AG10803 (cell line): ENCODE results near the gene SYDE1.

ENCODE experiments used
- DNase-seq: peaks from one replicate; pipeline ENCODE4 v3.0.0; 2010; ENCODE audit warnings: low read depth
- H3K4me3 ChIP-seq: 2 replicates; pipeline ENCODE4 v1.5.1; 2011; ENCODE audit warnings: mild to moderate bottlenecking, low read length, control low read depth
- CTCF ChIP-seq: conservative IDR thresholded peaks from 2 replicates; pipeline ENCODE4 v1.5.1; 2011; ENCODE audit warnings: mild to moderate bottlenecking, low read length, control low read depth, inconsistent platforms

SYDE1 gene

GRCh38 chr19:15129856-15130585, 22.8 kb downstream of the SYDE1 start:
- H3K4me3 ChIP-seq = no peak overlapping the region
- DNase-seq = no peak
- TF ChIP-seq CTCF = no peak

GRCh38 chr19:15136234-15136954, 29.2 kb downstream of the SYDE1 start:
- no peak overlapping the region for H3K4me3 ChIP-seq
- no peak for TF ChIP-seq CTCF

GRCh38 chr19:15137777-15138176, 30.6 kb downstream of the SYDE1 start:
- TF ChIP-seq CTCF = no peak
- no peak overlapping the region for H3K4me3 ChIP-seq
- peak; percentile 37 for DNase-seq

More at GRCh38 chr19:15136234-15136954, 29.2 kb downstream of the SYDE1 start:
- no peak for DNase-seq

GRCh38 chr19:15138427-15138826, 31.2 kb downstream of the SYDE1 start:
- H3K4me3 ChIP-seq = no peak overlapping the region
- TF ChIP-seq CTCF = no peak
- DNase-seq = no peak

GRCh38 chr19:15141143-15141542, 33.9 kb downstream of the SYDE1 start:
- H3K4me3 ChIP-seq = no peak overlapping the region
- DNase-seq = no peak
- no peak for TF ChIP-seq CTCF

- H3K4me3 ChIP-seq = no peak overlapping the region
- TF ChIP-seq CTCF = no peak
- DNase-seq = no peak
These were observed 35.1 kb downstream of the SYDE1 start for GRCh38 chr19:15142313-15142712.
